SK-N-MC (cell line): ENCODE results near the gene RIBC2.

Experiments
- EZH2 ChIP-seq: fragments of 200-600 bp; sonication (generic); IDR thresholded peaks from one replicate; pipeline ENCODE4 v1.6.1; 2017; ENCODE audit warnings: antibody characterized with exemption
- POLR2AphosphoS5 ChIP-seq: IDR thresholded peaks from 2 replicates; pipeline ENCODE4 v1.6.1; 2012; ENCODE audit warnings: mild to moderate bottlenecking, low read depth, low read length, borderline replicate concordance

DNA sequence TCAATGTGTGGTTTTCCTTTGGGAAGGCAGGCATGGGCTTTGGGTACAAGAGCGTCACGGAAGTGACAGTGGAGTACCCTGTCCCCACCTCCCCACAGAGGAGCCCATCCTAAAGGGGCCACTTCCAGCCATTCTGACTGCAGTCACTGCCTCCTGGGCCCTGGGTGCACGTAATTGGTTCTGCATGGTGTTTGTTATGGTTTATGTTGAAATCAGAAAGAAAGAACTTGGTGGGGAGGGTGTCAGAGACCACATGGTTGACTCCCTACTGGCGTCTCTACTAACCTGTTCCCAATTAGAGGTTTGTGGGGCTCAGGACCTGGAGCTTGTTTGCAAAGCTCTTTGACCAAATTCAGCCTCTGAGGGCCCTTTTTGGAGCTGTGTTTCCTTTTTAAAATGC, 40.8 kb downstream of the RIBC2 start:
- TF ChIP-seq EZH2 = no peak
- no peak for TF ChIP-seq POLR2AphosphoS5
